Activated T-cell treated with anti-CD3 and anti-CD28 coated beads, Interleukin-2, amount 50 U/mL, for 1 hour (primary cell): ENCODE data around the gene INPP5B.

Source experiments
- DNase-seq: peaks from one replicate; pipeline ENCODE4 v3.0.0-alpha.2; 2020

Gene INPP5B

GRCh38 chr1:37828410-37829074 lies 118.3 kb downstream of the INPP5B start:
- no peak for DNase-seq

DNA sequence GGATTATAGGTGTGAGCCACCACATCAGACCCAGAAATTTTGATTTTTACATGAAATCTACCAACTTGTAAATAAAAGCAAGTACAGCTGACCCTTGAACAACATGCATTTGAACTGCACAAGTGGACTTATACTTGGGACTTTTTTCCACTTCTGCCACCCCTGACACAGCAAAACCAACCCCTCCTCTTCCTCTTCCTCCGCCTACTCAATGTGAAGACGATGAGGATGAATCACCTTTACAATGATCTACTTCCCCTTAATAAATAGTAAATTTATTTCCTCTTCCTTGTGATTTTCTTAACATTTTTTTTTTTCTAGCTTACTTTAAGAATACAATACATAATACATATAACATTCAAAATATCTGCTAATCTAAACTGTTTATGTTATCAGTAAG lies 121.3 kb downstream of the INPP5B start:
- no peak for DNase-seq

DNA sequence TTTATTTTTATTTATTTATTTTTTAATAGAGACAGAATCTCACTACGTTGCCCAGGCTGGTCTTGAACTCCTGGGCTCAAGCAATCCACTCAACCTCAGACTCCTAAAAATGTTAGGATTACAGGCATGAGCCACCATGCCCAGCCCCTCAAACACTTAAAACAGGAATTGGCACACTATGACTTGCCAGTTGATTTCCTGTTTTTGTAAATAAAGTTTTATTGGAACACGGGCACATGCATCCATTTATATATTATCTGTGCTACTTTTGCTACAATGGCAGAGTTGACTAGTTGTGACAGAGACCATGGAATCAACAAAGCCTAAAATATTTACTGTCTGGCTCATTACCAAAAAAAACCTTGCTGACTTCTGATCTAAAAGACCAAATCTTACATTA lies 122.9 kb downstream of the INPP5B start:
- DNase-seq: no peak

- no peak for DNase-seq
Observed at GRCh38 chr1:37822906-37823815, 123.7 kb downstream of the INPP5B start.

- DNase-seq: no peak
Observed at GRCh38 chr1:37821481-37821880, 125.4 kb downstream of the INPP5B start.

DNA sequence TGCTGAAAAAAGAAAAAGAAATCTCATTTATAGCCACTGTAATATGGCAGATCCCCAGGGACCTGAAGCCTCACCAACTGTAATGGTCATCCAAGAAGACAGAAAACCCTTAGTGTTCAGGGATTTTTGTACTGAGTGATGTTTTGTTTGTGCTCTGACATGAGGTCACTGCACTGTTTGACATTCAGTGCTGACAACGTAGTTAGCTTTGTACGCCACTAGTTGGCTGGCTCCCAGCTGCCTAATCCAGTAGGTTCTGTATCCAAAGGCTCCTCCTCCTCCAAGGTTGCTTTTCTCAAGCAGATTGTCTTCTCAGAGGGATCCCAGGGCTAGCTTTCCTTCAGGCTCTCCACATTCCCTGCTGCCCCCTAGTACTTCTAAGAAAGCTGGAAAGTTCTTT lies 129.4 kb downstream of the INPP5B start:
- DNase-seq: no peak

GRCh38 chr1:37814252-37814651 lies 132.6 kb downstream of the INPP5B start:
- DNase-seq: no peak

DNA sequence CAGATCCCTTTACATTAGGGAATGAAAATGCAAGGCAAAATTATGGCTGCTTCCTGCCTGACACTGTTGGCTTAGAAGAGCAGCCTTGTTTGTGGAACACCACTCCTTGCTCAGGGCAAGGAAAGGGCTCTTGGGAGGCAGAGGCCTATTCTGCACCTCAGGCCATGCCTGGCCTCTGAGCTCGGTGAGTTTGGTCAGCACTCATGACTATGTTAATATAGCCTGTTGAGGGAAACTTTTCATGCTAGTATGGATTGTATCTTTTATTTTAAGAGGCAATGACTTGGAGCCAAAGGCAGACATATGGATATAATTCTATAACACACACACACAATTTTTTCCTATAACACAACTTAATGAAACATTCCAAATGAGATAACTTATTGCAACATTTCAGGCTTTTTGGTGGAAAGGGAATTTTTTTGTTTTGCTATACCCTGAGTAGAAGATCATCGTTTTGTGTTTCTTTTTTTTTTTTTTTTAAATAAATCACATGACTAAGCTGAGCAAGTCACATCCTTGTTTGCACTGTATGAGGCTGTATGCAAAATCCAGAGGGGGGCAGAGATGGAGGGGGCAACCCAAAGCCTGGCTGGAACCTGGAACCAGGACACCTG lies 133.2 kb downstream of the INPP5B start:
- no peak for DNase-seq

- peak; percentile 68 for DNase-seq
Observed at GRCh38 chr1:37811027-37811655, 135.7 kb downstream of the INPP5B start.
